SU-DHL-6 (cell line): ENCODE data around the gene UBR3.

Experiments
- H2AFZ ChIP-seq: fragments of 200-600 bp; sonication (generic); 2 replicates; pipeline ENCODE4 v1.6.1; 2014; ENCODE audit warnings: low read depth, mild to moderate bottlenecking, moderate library complexity, mixed read lengths, antibody characterized with exemption, low read length; ENCODE audit not compliant: severe bottlenecking
- H3F3A ChIP-seq: fragments of 200-600 bp; shearing (Covaris generic); 2 replicates; pipeline ENCODE4 v1.6.0; 2016; ENCODE audit warnings: antibody characterized with exemption, mild to moderate bottlenecking; ENCODE audit not compliant: insufficient read depth
- H3K27ac ChIP-seq: fragments of 200-600 bp; sonication (generic); 2 replicates; pipeline ENCODE4 v1.5.1; 2016; ENCODE audit warnings: low read depth, mild to moderate bottlenecking, low read length, moderate library complexity, mixed read lengths
- H3K27me3 ChIP-seq: fragments of 200-600 bp; sonication (generic), shearing (Covaris generic); 2 replicates; pipeline ENCODE4 v1.6.0; 2014; ENCODE audit warnings: mild to moderate bottlenecking, low read length
- H3K36me3 ChIP-seq: fragments of 200-600 bp; sonication (generic); 2 replicates; pipeline ENCODE4 v1.6.1; 2014; ENCODE audit warnings: mild to moderate bottlenecking, low read length, mixed read lengths
- H3K4me2 ChIP-seq: fragments of 300-600, 200-600 bp; shearing (Covaris generic), sonication (generic); 2 replicates; pipeline ENCODE4 v1.6.0; 2014; ENCODE audit warnings: low read length, low read depth, mild to moderate bottlenecking; ENCODE audit not compliant: poor library complexity, severe bottlenecking
- H3K4me3 ChIP-seq: fragments of 200-600 bp; sonication (generic); 2 replicates; pipeline ENCODE4 v1.5.1; 2014; ENCODE audit warnings: antibody characterized with exemption, low read length, mild to moderate bottlenecking, mixed read lengths; ENCODE audit not compliant: insufficient read depth, poor library complexity, severe bottlenecking
- H3K79me2 ChIP-seq: fragments of 200-600 bp; sonication (generic); 2 replicates; pipeline ENCODE4 v1.6.1; 2014; ENCODE audit warnings: mild to moderate bottlenecking, low read length, moderate library complexity; ENCODE audit not compliant: insufficient read depth
- H3K9ac ChIP-seq: fragments of 200-600 bp; sonication (generic); 2 replicates; pipeline ENCODE4 v1.7.0; 2014; ENCODE audit warnings: mild to moderate bottlenecking, low read length
- H3K9me2 ChIP-seq: fragments of 200-600 bp; sonication (generic); replicated peaks from 2 replicates; pipeline ENCODE4 v1.6.1; 2014; ENCODE audit warnings: low read length; ENCODE audit not compliant: insufficient read depth
- H3K9me3 ChIP-seq: fragments of 200-600 bp; sonication (generic); 2 replicates; pipeline ENCODE4 v1.6.1; 2014; ENCODE audit warnings: low read length, mixed read lengths; ENCODE audit not compliant: insufficient read depth
- H4K20me1 ChIP-seq: fragments of 200-600 bp; sonication (generic); 2 replicates; pipeline ENCODE4 v1.6.1; 2014; ENCODE audit warnings: low read depth, mild to moderate bottlenecking, antibody characterized with exemption, low read length, moderate library complexity, mixed read lengths
- EZH2phosphoT487 ChIP-seq: fragments of 200-600 bp; sonication (generic), shearing (Covaris generic); conservative IDR thresholded peaks from 2 replicates; pipeline ENCODE4 v1.6.1; 2018; ENCODE audit warnings: mild to moderate bottlenecking, antibody characterized with exemption, low read length, moderate library complexity, mixed read lengths
- TF ChIP-seq, protein P1 (sequence below): fragments of 200-600 bp; sonication (generic); IDR thresholded peaks from one replicate; pipeline ENCODE4 v1.5.1; 2017; ENCODE audit warnings: antibody characterized with exemption, mild to moderate bottlenecking, low read length, moderate library complexity; ENCODE audit not compliant: insufficient read depth, poor library complexity, severe bottlenecking

The UBR3 gene

GRCh38 chr2:169797601-169798000 lies 29.7 kb upstream of the UBR3 start:
- H3K79me2 ChIP-seq = peaks cover 36% of the 10 kb centered on the region
- no peaks in the 10 kb centered on the region for H3K9me2 ChIP-seq
- no peak overlapping the region for H3K4me2 ChIP-seq
- no peaks in the 10 kb centered on the region for H4K20me1 ChIP-seq
- H2AFZ ChIP-seq = peak overlapping the region; percentile 74
- no peak for TF ChIP-seq EZH2phosphoT487
- TF ChIP-seq, protein P1, sequence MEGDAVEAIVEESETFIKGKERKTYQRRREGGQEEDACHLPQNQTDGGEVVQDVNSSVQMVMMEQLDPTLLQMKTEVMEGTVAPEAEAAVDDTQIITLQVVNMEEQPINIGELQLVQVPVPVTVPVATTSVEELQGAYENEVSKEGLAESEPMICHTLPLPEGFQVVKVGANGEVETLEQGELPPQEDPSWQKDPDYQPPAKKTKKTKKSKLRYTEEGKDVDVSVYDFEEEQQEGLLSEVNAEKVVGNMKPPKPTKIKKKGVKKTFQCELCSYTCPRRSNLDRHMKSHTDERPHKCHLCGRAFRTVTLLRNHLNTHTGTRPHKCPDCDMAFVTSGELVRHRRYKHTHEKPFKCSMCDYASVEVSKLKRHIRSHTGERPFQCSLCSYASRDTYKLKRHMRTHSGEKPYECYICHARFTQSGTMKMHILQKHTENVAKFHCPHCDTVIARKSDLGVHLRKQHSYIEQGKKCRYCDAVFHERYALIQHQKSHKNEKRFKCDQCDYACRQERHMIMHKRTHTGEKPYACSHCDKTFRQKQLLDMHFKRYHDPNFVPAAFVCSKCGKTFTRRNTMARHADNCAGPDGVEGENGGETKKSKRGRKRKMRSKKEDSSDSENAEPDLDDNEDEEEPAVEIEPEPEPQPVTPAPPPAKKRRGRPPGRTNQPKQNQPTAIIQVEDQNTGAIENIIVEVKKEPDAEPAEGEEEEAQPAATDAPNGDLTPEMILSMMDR = no peak
- no peak overlapping the region for H3K4me3 ChIP-seq
- H3K27me3 ChIP-seq = no peaks in the 10 kb centered on the region
- no peak overlapping the region for H3K9ac ChIP-seq
- H3K27ac ChIP-seq = no peak overlapping the region
- peaks cover 21% of the 10 kb centered on the region for H3F3A ChIP-seq
- H3K9me3 ChIP-seq = no peaks in the 10 kb centered on the region
- H3K36me3 ChIP-seq = peaks cover 9% of the 10 kb centered on the region; the same call in 1 of the 2 replicates

GRCh38 chr2:169798397-169798717 lies 28.9 kb upstream of the UBR3 start:
- Histone ChIP-seq H4K20me1 (no peaks in the 10 kb centered on the region), H3K9me2 (no peaks in the 10 kb centered on the region), H3F3A (peaks cover 21% of the 10 kb centered on the region), H3K27me3 (no peaks in the 10 kb centered on the region), H2AFZ (peak overlapping the region; percentile 74), H3K4me2 (peak overlapping the region; percentile 91), H3K27ac (peak overlapping the region; percentile 90), H3K9me3 (no peaks in the 10 kb centered on the region), H3K4me3 (peak overlapping the region; percentile 62), H3K9ac (peak overlapping the region; percentile 80), H3K36me3 (peaks cover 14% of the 10 kb centered on the region; the same call in 1 of the 2 replicates), H3K79me2 (peaks cover 43% of the 10 kb centered on the region)
- TF ChIP-seq EZH2phosphoT487 = no peak
- TF ChIP-seq, protein P1 = no peak

GRCh38 chr2:169798718-169799592 lies 28.3 kb upstream of the UBR3 start, which contains the start of gene SSB:
Gene SSB, plus strand, starts transcription at chr2:169798871. Its CDS starts 2,090 bp downstream, at chr2:169800961.
- Histone ChIP-seq H3F3A (peaks cover 21% of the 10 kb centered on the region), H3K4me2 (peak within 1 kb of the TSS; percentile 91), H3K79me2 (peaks cover 49% of the 10 kb centered on the region), H3K4me3 (peak within 1 kb of the TSS; percentile 62), H3K9me2 (no peaks in the 10 kb centered on the region), H2AFZ (peak within 1 kb of the TSS; percentile 74), H3K9ac (peak within 1 kb of the TSS; percentile 80), H4K20me1 (no peaks in the 10 kb centered on the region), H3K27me3 (no peaks in the 10 kb centered on the region), H3K36me3 (peaks cover 14% of the 10 kb centered on the region; the same call in 1 of the 2 replicates), H3K27ac (peak within 1 kb of the TSS; percentile 90), H3K9me3 (no peaks in the 10 kb centered on the region)
- TF ChIP-seq, protein P1 = no peak
- TF ChIP-seq EZH2phosphoT487 = no peak
